GM12878 (cell line): ENCODE results near the gene MAST4. TPM values are rescaled to one million over a fixed set of nuclear protein-coding genes. Genes with fewer than 3 reads are reported as not detected.

Source experiments
- ATAC-seq: fragments of 200-7000 bp; cut with Tn5 transposase; 3 replicates; pipeline ENCODE4 v1.9.1; 2020; ENCODE audit warnings: mild to moderate bottlenecking, moderate library complexity
- BruUV-seq: library from RNA; stranded (reverse); fragments of 400-500 nt; replicated peaks from 2 replicates; lab custom pipeline; 2021; lab: Mats Ljungman, UMichigan
- CTCF ChIA-PET: fragments of 300-600 bp; sonication (Branson Sonifier 250); formaldehyde crosslinking; extraction: SDS; loops from one replicate; lab custom pipeline; 2021; ENCODE audit warnings: inconsistent platforms; lab: Yijun Ruan, JAX
- POLR2A ChIA-PET: fragments of 350-600 bp; formaldehyde crosslinking; extraction: SDS; loops from one replicate; lab custom pipeline; 2021; ENCODE audit warnings: inconsistent platforms; lab: Charles Lee
- RAD21 ChIA-PET: fragments of 300-600 bp; sonication (Branson Sonifier 250); formaldehyde crosslinking; loops from one replicate; lab custom pipeline; 2023; ENCODE audit warnings: antibody characterized with exemption; ENCODE audit not compliant: unreplicated experiment; lab: Charles Lee
- SMC1A ChIA-PET: fragments of 300-600 bp; sonication (Branson Sonifier 250); formaldehyde crosslinking; loops from one replicate; lab custom pipeline; 2023; ENCODE audit not compliant: unreplicated experiment, uncharacterized antibody; lab: Charles Lee
- DNase-seq: peaks from one replicate; pipeline ENCODE4 v3.0.0-alpha.2; 2011; ENCODE audit warnings: low read depth, low spot score
- FAIRE-seq: peaks from 3 replicates; lab custom pipeline; 2011; peaks lifted over from hg19 to GRCh38; lab: Jason Lieb, UNC
- H2AFZ ChIP-seq: 2 replicates; pipeline ENCODE4 v1.6.0; 2011; ENCODE audit warnings: low read depth, low read length, control low read depth; ENCODE audit not compliant: control insufficient read depth
- H3K27ac ChIP-seq: 2 replicates; pipeline ENCODE4 v1.5.1; 2011; ENCODE audit warnings: control low read depth; ENCODE audit not compliant: control insufficient read depth, insufficient read depth
- H3K27me3 ChIP-seq, 2 experiments: replicated peaks in 1 of 2; 2 replicates each; pipeline versions ENCODE4 v1.6.0 to v1.6.1; 2011; ENCODE audit warnings: low read length in 1 of 2; ENCODE audit not compliant: control insufficient read depth in 2 of 2, insufficient read depth in 2 of 2
- H3K36me3 ChIP-seq, 2 experiments: 2 replicates each; pipeline ENCODE4 v1.5.1; 2011; ENCODE audit warnings: low read length in 1 of 2; ENCODE audit not compliant: control insufficient read depth in 2 of 2, insufficient read depth in 2 of 2
- H3K4me1 ChIP-seq: 2 replicates; pipeline ENCODE4 v1.6.1; 2011; ENCODE audit warnings: mild to moderate bottlenecking, low read length, moderate library complexity, mixed read lengths; ENCODE audit not compliant: control insufficient read depth, insufficient read depth
- H3K4me2 ChIP-seq: 2 replicates; pipeline ENCODE4 v1.6.0; 2011; ENCODE audit warnings: control low read depth; ENCODE audit not compliant: control insufficient read depth, insufficient read depth
- H3K4me3 ChIP-seq: fragments of 200-600 bp; sonication (generic); 2 replicates; pipeline ENCODE4 v1.5.1; 2016
- H3K79me2 ChIP-seq: 2 replicates; pipeline ENCODE4 v1.6.0; 2011; ENCODE audit warnings: low read length; ENCODE audit not compliant: control insufficient read depth, insufficient read depth
- H3K9ac ChIP-seq: 2 replicates; pipeline ENCODE4 v1.8.0; 2011; ENCODE audit warnings: low read length, control low read depth, mixed read lengths; ENCODE audit not compliant: control insufficient read depth, insufficient read depth
- H3K9me3 ChIP-seq: replicated peaks from 3 replicates; pipeline ENCODE4 v1.5.1; 2011; ENCODE audit warnings: mild to moderate bottlenecking, low read length; ENCODE audit not compliant: control insufficient read depth, insufficient read depth
- H4K20me1 ChIP-seq: 2 replicates; pipeline ENCODE4 v1.6.0; 2011; ENCODE audit not compliant: control insufficient read depth, insufficient read depth
- ATF3 ChIP-seq: IDR thresholded peaks from 2 replicates; pipeline ENCODE4 v1.6.1; 2011; ENCODE audit warnings: low read depth, mild to moderate bottlenecking, low read length, moderate library complexity, borderline replicate concordance; ENCODE audit errors: extremely low read depth
- BACH1 ChIP-seq: fragments of 450-650 bp; IDR thresholded peaks from 2 replicates; pipeline ENCODE4 v1.6.1; 2017; ENCODE audit warnings: mild to moderate bottlenecking, borderline replicate concordance
- CHD1 ChIP-seq: IDR thresholded peaks from 2 replicates; pipeline ENCODE4 v1.6.1; 2012; ENCODE audit warnings: low read depth, low read length, improper control_type of control experiment
- EED ChIP-seq: sonication (generic); IDR thresholded peaks from 2 replicates; pipeline ENCODE4 v1.6.1; 2016; ENCODE audit warnings: antibody characterized with exemption, low read depth
- ELK1 ChIP-seq: IDR thresholded peaks from 2 replicates; pipeline ENCODE4 v1.6.1; 2012; ENCODE audit warnings: low read depth, low read length, improper control_type of control experiment
- IRF4 ChIP-seq: IDR thresholded peaks from 2 replicates; pipeline ENCODE4 v1.6.1; 2011; ENCODE audit warnings: low read depth, low read length
- KDM1A ChIP-seq: fragments of 200-600 bp; sonication (generic); IDR thresholded peaks from 2 replicates; pipeline ENCODE4 v1.6.1; 2016; ENCODE audit warnings: borderline replicate concordance
- PML ChIP-seq: IDR thresholded peaks from 2 replicates; pipeline ENCODE4 v1.6.1; 2012; ENCODE audit warnings: low read length, inconsistent platforms
- TARDBP ChIP-seq: IDR thresholded peaks from 2 replicates; pipeline ENCODE4 v1.6.1; 2016; ENCODE audit warnings: borderline replicate concordance
- TCF7 ChIP-seq: IDR thresholded peaks from 2 replicates; pipeline ENCODE4 v1.6.1; 2014; ENCODE audit warnings: antibody characterized with exemption, borderline replicate concordance
- WRNIP1 ChIP-seq: IDR thresholded peaks from 2 replicates; pipeline ENCODE4 v1.6.1; 2011; ENCODE audit warnings: low read depth, low read length, improper control_type of control experiment, borderline replicate concordance
- WGBS: methylation state at CpG from one replicate; pipeline ENCODE4 v1.1.6; 2016; ENCODE audit warnings: low lambda C conversion rate; ENCODE audit not compliant: insufficient replicate concordance, insufficient coverage; ENCODE audit errors: missing lambda C conversion rate; 5-methylcytosine and 5-hydroxymethylcytosine counted together
- in situ Hi-C: fragments of 300-500 bp; cut with MboI; formaldehyde crosslinking; loops from 9 replicates; pipeline ENCODE4 v1.14.3; 2018; ENCODE audit warnings: mixed read lengths
- intact Hi-C: fragments of 100-400 bp; cut with micrococcal nuclease; formaldehyde crosslinking; loops from one replicate; pipeline ENCODE4 v1.14.2; 2022; ENCODE audit not compliant: unreplicated experiment
- polyA plus RNA-seq, 11 experiments: library from polyadenylated mRNA; depleted of rRNA in 4 of 11; unstranded in 6 of 11; stranded (reverse) in 5 of 11; fragments of >200 nt; fragmentation: Nextera tagmentation in 4 of 11; fragmentation: Illumina TruSeq in 1 of 11; extraction: Ambion mirVana in 4 of 11; extraction: Trizol in 1 of 11; gene quantifications; 1 replicate in 1 of 11; 2 replicates in 10 of 11; pipeline versions ENCODE4 v1.2.1 to v1.2.3, GENCODE V29; 2011 to 2016; ENCODE audit warnings: inconsistent platforms in 2 of 11, missing spikeins in 2 of 11, low read depth in 1 of 11
- total RNA-seq, 4 experiments: library from RNA; depleted of rRNA in 3 of 4; stranded (reverse); fragments of >200 nt in 3 of 4; fragmentation: Illumina TruSeq in 1 of 4; extraction: Trizol in 1 of 4; gene quantifications; 2 replicates each; pipeline versions ENCODE4 v1.2.1 to v1.2.3, GENCODE V29; 2013 to 2021

The MAST4 gene
- total and polyA plus RNA-seq, 10 of the 15 experiments (the other 5 are each of a cell fraction or from before 2014, with no cell fraction given): 0.02 to 1.6 (median 0.29) TPM; not detected in 1

GRCh38 chr5:66603164-66603563, 7.0 kb downstream of the MAST4 start:
- ATAC-seq (no peak), FAIRE-seq (no peak), DNase-seq (no peak)
- Histone ChIP-seq H3K4me3 (no peak overlapping the region), H3K79me2 (no peaks in the 10 kb centered on the region), H3K9me3 (no peaks in the 10 kb centered on the region), H3K9ac (no peak overlapping the region), H3K4me2 (no peak overlapping the region), H3K36me3 (no peaks in the 10 kb centered on the region), H4K20me1 (no peaks in the 10 kb centered on the region), H2AFZ (no peak overlapping the region), H3K27me3 (no peaks in the 10 kb centered on the region; a peak in 1 of 4 replicates), H3K4me1 (0 out of 2 replicates have a peak, but pooled peaks cover 2% of the 10 kb centered on the region), H3K27ac (no peak overlapping the region)
- intact Hi-C loops: no loop called here
- BruUV-seq: no TSS peak
- WGBS: 5% methylated on average over 1 of the region's 1 CpG
- SMC1A ChIA-PET: no interaction called here
- POLR2A ChIA-PET: no interaction called here
- RAD21 ChIA-PET: no interaction called here
- in situ Hi-C loops: no loop called here
- CTCF ChIA-PET: no interaction called here
- TF ChIP-seq TCF7 (no peak), PML (no peak), KDM1A (no peak), ELK1 (no peak), ATF3 (no peak), CHD1 (no peak), IRF4 (no peak), TARDBP (no peak), BACH1 (no peak), EED (no peak), WRNIP1 (no peak)
